Suprapubic skin (tissue), 4 donors: Measurements from ENCODE around the gene GALNT8. TPM values are rescaled to one million over a fixed set of nuclear protein-coding genes. Genes with fewer than 3 reads are reported as not detected.

Source experiments
- DNase-seq, 2 donors: peaks; one replicate each; pipeline ENCODE4 v3.0.0-alpha.2; 2019; ENCODE audit warnings: low spot score in 2 of 2
- H3K27ac ChIP-seq: fragments of 200-600 bp; sonication (generic); one replicate; pipeline ENCODE4 v1.5.1; 2019
- H3K27me3 ChIP-seq: fragments of 200-600 bp; sonication (generic); one replicate; pipeline ENCODE4 v1.5.1; 2019
- H3K36me3 ChIP-seq: fragments of 200-600 bp; sonication (generic); one replicate; pipeline ENCODE4 v1.5.1; 2019
- H3K4me1 ChIP-seq: fragments of 200-600 bp; sonication (generic); one replicate; pipeline ENCODE4 v1.5.1; 2019
- H3K4me3 ChIP-seq: fragments of 200-600 bp; sonication (generic); one replicate; pipeline ENCODE4 v1.5.1; 2019; ENCODE audit warnings: mild to moderate bottlenecking
- H3K9me3 ChIP-seq: fragments of 200-600 bp; sonication (generic); one replicate; pipeline ENCODE4 v1.5.1; 2019
- EP300 ChIP-seq: sonication (generic); formaldehyde crosslinking; IDR thresholded peaks from one replicate; pipeline ENCODE4 v1.6.1; 2017; ENCODE audit warnings: antibody characterized with exemption
- POLR2A ChIP-seq, 2 donors: fragments of 450-650 bp; IDR thresholded peaks; one replicate each; pipeline ENCODE4 v1.6.1; 2017; ENCODE audit warnings: antibody characterized with exemption in 2 of 2, mild to moderate bottlenecking in 2 of 2, moderate library complexity in 2 of 2
- POLR2AphosphoS5 ChIP-seq, 3 donors: sonication (generic); formaldehyde crosslinking; IDR thresholded peaks; one replicate each; pipeline ENCODE4 v1.6.1; 2017; ENCODE audit warnings: antibody characterized with exemption in 3 of 3
- WGBS: methylation state at CpG from one replicate; pipeline ENCODE4 v1.1.5; 2018; 5-methylcytosine and 5-hydroxymethylcytosine counted together
- total RNA-seq, 4 donors: library from RNA; depleted of rRNA; stranded (reverse); fragments of >200 nt; gene quantifications; one replicate each; pipeline ENCODE4 v1.1.0, GENCODE V29; 2016
- TF ChIP-seq, protein P1 (sequence below), 2 donors: fragments of 200-600 bp in 1 of 2; fragments of 450-650 bp in 1 of 2; sonication (generic) in 1 of 2; IDR thresholded peaks; one replicate each; pipeline ENCODE4 v1.5.1; 2016 to 2019; ENCODE audit warnings: antibody characterized with exemption in 2 of 2, mild to moderate bottlenecking in 1 of 2, moderate library complexity in 1 of 2

Gene GALNT8
- total RNA-seq, result under 1 TPM in 3 of 4 donors, not detected in 1; 0.34 to 0.72 (median 0.59) TPM

GRCh38 chr12:4719821-4720636 lies at the start of gene GALNT8:
TSS of gene GALNT8 (plus strand) at chr12:4720400. CDS start at chr12:4720678, 278 bp downstream.
- H3K36me3 ChIP-seq, result no peaks in the 10 kb centered on the region
- no peaks in the 10 kb centered on the region for H3K4me1 ChIP-seq
- no peaks in the 10 kb centered on the region for H3K9me3 ChIP-seq
- peaks cover 32% of the 10 kb centered on the region for H3K27me3 ChIP-seq
- H3K27ac ChIP-seq, result no peak within 1 kb of the TSS
- no peak within 1 kb of the TSS for H3K4me3 ChIP-seq
- no peak for DNase-seq
- 52% methylated on average over 18 of the region's 18 CpGs for WGBS
- TF ChIP-seq, protein P1, sequence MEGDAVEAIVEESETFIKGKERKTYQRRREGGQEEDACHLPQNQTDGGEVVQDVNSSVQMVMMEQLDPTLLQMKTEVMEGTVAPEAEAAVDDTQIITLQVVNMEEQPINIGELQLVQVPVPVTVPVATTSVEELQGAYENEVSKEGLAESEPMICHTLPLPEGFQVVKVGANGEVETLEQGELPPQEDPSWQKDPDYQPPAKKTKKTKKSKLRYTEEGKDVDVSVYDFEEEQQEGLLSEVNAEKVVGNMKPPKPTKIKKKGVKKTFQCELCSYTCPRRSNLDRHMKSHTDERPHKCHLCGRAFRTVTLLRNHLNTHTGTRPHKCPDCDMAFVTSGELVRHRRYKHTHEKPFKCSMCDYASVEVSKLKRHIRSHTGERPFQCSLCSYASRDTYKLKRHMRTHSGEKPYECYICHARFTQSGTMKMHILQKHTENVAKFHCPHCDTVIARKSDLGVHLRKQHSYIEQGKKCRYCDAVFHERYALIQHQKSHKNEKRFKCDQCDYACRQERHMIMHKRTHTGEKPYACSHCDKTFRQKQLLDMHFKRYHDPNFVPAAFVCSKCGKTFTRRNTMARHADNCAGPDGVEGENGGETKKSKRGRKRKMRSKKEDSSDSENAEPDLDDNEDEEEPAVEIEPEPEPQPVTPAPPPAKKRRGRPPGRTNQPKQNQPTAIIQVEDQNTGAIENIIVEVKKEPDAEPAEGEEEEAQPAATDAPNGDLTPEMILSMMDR (IDR thresholded peaks at IDR 0.05), result no peak
- no peak for TF ChIP-seq POLR2A (IDR thresholded peaks at IDR 0.05)
- TF ChIP-seq EP300, result no peak
- TF ChIP-seq POLR2AphosphoS5 (IDR thresholded peaks at IDR 0.05), result no peak

- TF ChIP-seq EP300, result no peak
- no peak for TF ChIP-seq POLR2A (IDR thresholded peaks at IDR 0.05)
- TF ChIP-seq, protein P1 (IDR thresholded peaks at IDR 0.05), result no peak
- TF ChIP-seq POLR2AphosphoS5 (IDR thresholded peaks at IDR 0.05), result no peak
- Histone ChIP-seq H3K9me3 (no peaks in the 10 kb centered on the region), H3K27ac (no peak overlapping the region), H3K36me3 (peaks cover 28% of the 10 kb centered on the region), H3K4me3 (no peak overlapping the region), H3K27me3 (no peaks in the 10 kb centered on the region), H3K4me1 (no peaks in the 10 kb centered on the region)
- DNase-seq, result no peak
- WGBS, result 93% methylated on average over 2 of the region's 2 CpGs
Measured at GRCh38 chr12:4679711-4680110, 40.5 kb upstream of the GALNT8 start.

GRCh38 chr12:4681732-4682131 lies 38.5 kb upstream of the GALNT8 start:
- Histone ChIP-seq H3K4me1 (no peaks in the 10 kb centered on the region), H3K27ac (no peak overlapping the region), H3K9me3 (no peaks in the 10 kb centered on the region), H3K36me3 (peaks cover 47% of the 10 kb centered on the region), H3K27me3 (no peaks in the 10 kb centered on the region), H3K4me3 (no peak overlapping the region)
- DNase-seq, result no peak
- TF ChIP-seq EP300 (no peak), POLR2A (IDR thresholded peaks at IDR 0.05) (no peak), POLR2AphosphoS5 (IDR thresholded peaks at IDR 0.05) (no peak)
- TF ChIP-seq, protein P1 (IDR thresholded peaks at IDR 0.05), result no peak
- WGBS, result 63% methylated on average over 3 of the region's 3 CpGs

- Histone ChIP-seq H3K27me3 (no peaks in the 10 kb centered on the region), H3K4me3 (no peak overlapping the region), H3K9me3 (no peaks in the 10 kb centered on the region), H3K36me3 (peaks cover 68% of the 10 kb centered on the region), H3K27ac (no peak overlapping the region), H3K4me1 (no peaks in the 10 kb centered on the region)
- no peak for DNase-seq
- TF ChIP-seq, protein P1 (IDR thresholded peaks at IDR 0.05), result no peak
- no peak for TF ChIP-seq POLR2A (IDR thresholded peaks at IDR 0.05)
- TF ChIP-seq EP300, result no peak
- TF ChIP-seq POLR2AphosphoS5 (IDR thresholded peaks at IDR 0.05), result no peak
- 89% methylated on average over 8 of the region's 8 CpGs for WGBS
Measured at GRCh38 chr12:4685317-4685716, 34.9 kb upstream of the GALNT8 start.

GRCh38 chr12:4690760-4691159 lies 29.4 kb upstream of the GALNT8 start:
- H3K36me3 ChIP-seq, result peaks cover 33% of the 10 kb centered on the region
- TF ChIP-seq POLR2AphosphoS5 (IDR thresholded peaks at IDR 0.05) (no peak), POLR2A (IDR thresholded peaks at IDR 0.05) (no peak), EP300 (no peak)
- TF ChIP-seq, protein P1 (IDR thresholded peaks at IDR 0.05), result no peak
- no peaks in the 10 kb centered on the region for H3K27me3 ChIP-seq
- H3K4me1 ChIP-seq, result no peaks in the 10 kb centered on the region
- WGBS, result 95% methylated on average over 5 of the region's 5 CpGs
- H3K4me3 ChIP-seq, result no peak overlapping the region
- no peaks in the 10 kb centered on the region for H3K9me3 ChIP-seq
- DNase-seq, result no peak
- no peak overlapping the region for H3K27ac ChIP-seq
